A673 (cell line): ENCODE results near the gene SPEF2. TPM values are rescaled to one million over a fixed set of nuclear protein-coding genes. Genes with fewer than 3 reads are reported as not detected.

Experiments
- BruUV-seq: library from RNA; stranded (reverse); fragments of 400-500 nt; replicated peaks from 2 replicates; lab custom pipeline; 2021; lab: Mats Ljungman, UMichigan
- CTCF ChIA-PET: fragments of 300-600 bp; sonication (Branson Sonifier 250); formaldehyde crosslinking; loops from one replicate; lab custom pipeline; 2022; ENCODE audit warnings: antibody characterized with exemption; lab: Charles Lee
- POLR2A ChIA-PET: fragments of 300-600 bp; sonication (Branson Sonifier 250); formaldehyde crosslinking; loops from one replicate; lab custom pipeline; 2022; ENCODE audit warnings: antibody characterized with exemption; ENCODE audit not compliant: low non-redundant PET; lab: Charles Lee
- DNase-seq: peaks from one replicate; pipeline ENCODE4 v3.0.0-alpha.2; 2015; ENCODE audit warnings: low spot score
- H3K27ac ChIP-seq: fragments of 200-600 bp; sonication (generic); 2 replicates; pipeline ENCODE4 v1.5.1; 2016; ENCODE audit warnings: mixed run types, low read depth, mild to moderate bottlenecking, mixed read lengths, antibody characterized with exemption, low read length; ENCODE audit not compliant: poor library complexity, severe bottlenecking
- H3K27me3 ChIP-seq: fragments of 200-600 bp; sonication (generic); replicated peaks from 2 replicates; pipeline ENCODE4 v1.6.1; 2017; ENCODE audit warnings: mixed run types, low read depth, mild to moderate bottlenecking, mixed read lengths, antibody characterized with exemption, low read length; ENCODE audit not compliant: insufficient read depth, poor library complexity
- H3K36me3 ChIP-seq: fragments of 200-600 bp; sonication (generic); 2 replicates; pipeline ENCODE4 v1.6.1; 2016; ENCODE audit warnings: mixed run types, mild to moderate bottlenecking, mixed read lengths, antibody characterized with exemption, low read length; ENCODE audit not compliant: insufficient read depth, poor library complexity, severe bottlenecking
- H3K4me1 ChIP-seq: fragments of 200-600 bp; sonication (generic); 2 replicates; pipeline ENCODE4 v1.6.1; 2017; ENCODE audit warnings: mixed run types, mild to moderate bottlenecking, mixed read lengths, antibody characterized with exemption, low read length; ENCODE audit not compliant: insufficient read depth, poor library complexity, severe bottlenecking
- H3K4me3 ChIP-seq: fragments of 200-600 bp; sonication (generic); 2 replicates; pipeline ENCODE4 v1.5.1; 2016; ENCODE audit warnings: low read depth, mixed run types, mild to moderate bottlenecking, mixed read lengths, low read length; ENCODE audit not compliant: poor library complexity, severe bottlenecking
- H3K9me3 ChIP-seq: fragments of 200-600 bp; sonication (generic); 2 replicates; pipeline ENCODE4 v1.6.1; 2016; ENCODE audit warnings: mixed run types, low read depth, mild to moderate bottlenecking, mixed read lengths, antibody characterized with exemption, low read length; ENCODE audit not compliant: poor library complexity, severe bottlenecking
- CTCF ChIP-seq: fragments of 300-800, 200-600 bp; sonication (generic); conservative IDR thresholded peaks from 2 replicates; pipeline ENCODE4 v1.5.1; 2017; ENCODE audit warnings: low read depth, mild to moderate bottlenecking, antibody characterized with exemption, low read length, moderate library complexity, mixed read lengths
- EZH2 ChIP-seq: fragments of 200-600 bp; sonication (generic); IDR thresholded peaks from 2 replicates; pipeline ENCODE4 v1.6.1; 2017; ENCODE audit warnings: borderline replicate concordance, low read depth, mild to moderate bottlenecking, mixed read lengths, antibody characterized with exemption, low read length; ENCODE audit not compliant: poor library complexity, severe bottlenecking
- intact Hi-C: fragments of 100-400 bp; cut with micrococcal nuclease; formaldehyde crosslinking; loops from one replicate; pipeline ENCODE4 v1.10.0; 2022; ENCODE audit not compliant: unreplicated experiment
- total RNA-seq: library from RNA; stranded (reverse); gene quantifications from 2 replicates; pipeline ENCODE4 v1.2.3, GENCODE V29; 2021

The SPEF2 gene
- total RNA-seq, 1 experiment from 2014 or later, result 1.5 TPM

DNA sequence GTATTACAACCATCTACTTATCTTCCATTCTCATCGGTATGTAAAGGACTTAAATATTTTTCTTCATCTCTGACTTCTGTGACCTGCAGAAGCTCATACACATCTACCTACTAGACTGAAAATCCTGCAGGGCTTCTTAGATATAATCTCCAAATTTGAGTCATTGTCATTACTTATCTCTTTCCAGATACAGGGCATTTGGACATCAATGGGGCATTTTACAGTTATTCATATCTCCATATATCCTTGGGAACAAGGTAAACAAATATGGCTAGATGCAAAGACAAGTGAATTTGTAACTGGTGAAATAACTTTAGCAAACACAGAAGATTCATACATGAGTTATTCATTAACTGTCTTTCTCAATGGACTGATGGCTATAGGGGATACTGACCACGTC lies 201.4 kb downstream of the SPEF2 start:
- Histone ChIP-seq H3K4me3 (no peak overlapping the region), H3K27ac (no peak overlapping the region), H3K27me3 (no peaks in the 10 kb centered on the region), H3K9me3 (no peaks in the 10 kb centered on the region), H3K4me1 (no peaks in the 10 kb centered on the region), H3K36me3 (no peaks in the 10 kb centered on the region)
- CTCF ChIA-PET, result no interaction called here
- BruUV-seq, result no TSS peak
- POLR2A ChIA-PET, result no interaction called here
- TF ChIP-seq CTCF, result no peak
- TF ChIP-seq EZH2, result no peak
- intact Hi-C loops, result no loop called here
- DNase-seq, result no peak

GRCh38 chr5:35819668-35820067 lies 202.0 kb downstream of the SPEF2 start:
- H3K9me3 ChIP-seq, result no peaks in the 10 kb centered on the region
- no peaks in the 10 kb centered on the region for H3K36me3 ChIP-seq
- no peak for DNase-seq
- H3K27me3 ChIP-seq, result no peaks in the 10 kb centered on the region
- ChIA-PET CTCF (no interaction called here), POLR2A (no interaction called here)
- TF ChIP-seq CTCF (no peak), EZH2 (no peak)
- no peak overlapping the region for H3K27ac ChIP-seq
- no TSS peak for BruUV-seq
- H3K4me1 ChIP-seq, result no peaks in the 10 kb centered on the region
- intact Hi-C loops, result no loop called here
- no peak overlapping the region for H3K4me3 ChIP-seq

DNA sequence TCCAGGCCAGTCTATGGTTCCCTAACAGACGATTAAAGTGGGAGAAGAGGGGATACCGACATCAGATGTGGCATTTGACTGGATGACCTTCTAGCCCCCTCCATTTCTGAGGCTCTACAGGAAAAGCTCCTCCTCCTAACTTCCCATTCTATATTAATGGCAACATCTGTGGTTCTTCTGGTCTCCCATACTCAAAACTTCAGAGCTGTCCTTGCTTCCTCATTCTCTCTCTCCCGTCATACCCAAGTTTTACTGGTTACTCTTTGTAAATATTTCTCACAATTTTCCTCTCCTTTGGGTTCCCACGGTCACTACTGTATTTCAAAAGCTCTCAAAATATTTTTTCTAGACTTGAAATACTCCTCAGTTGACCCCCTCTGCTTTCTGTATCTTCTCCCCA lies 203.1 kb downstream of the SPEF2 start:
- TF ChIP-seq EZH2, result no peak
- no peak for TF ChIP-seq CTCF
- POLR2A ChIA-PET, result no interaction called here
- Histone ChIP-seq H3K27me3 (no peaks in the 10 kb centered on the region), H3K27ac (no peak overlapping the region), H3K4me1 (no peaks in the 10 kb centered on the region), H3K4me3 (no peak overlapping the region), H3K9me3 (no peaks in the 10 kb centered on the region), H3K36me3 (no peaks in the 10 kb centered on the region)
- CTCF ChIA-PET, result no interaction called here
- intact Hi-C loops, result no loop called here
- BruUV-seq, result no TSS peak
- no peak for DNase-seq
